Measurements from ENCODE around the gene CCDC30. TPM values are rescaled to one million over a fixed set of nuclear protein-coding genes. Genes with fewer than 3 reads are reported as not detected.

Gene CCDC30
- total RNA-seq, 2 experiments from 2014 or later = 1.2 to 1.3 TPM

GRCh38 chr1:42657981-42658876 lies 195.1 kb downstream of the CCDC30 start, which contains the start of gene PPIH:
Gene PPIH (plus strand): TSS chr1:42658423. CDS start chr1:42658447, 24 bp downstream.
- Mint-ChIP-seq H3K27ac (peak within 1 kb of the TSS; percentile 88), H3K36me3 (ENCODE audit: low read depth) (peaks cover 41% of the 10 kb centered on the region), H3K27me3 (no peaks in the 10 kb centered on the region), H3K4me1 (ENCODE audit: low read depth) (peaks cover 50% of the 10 kb centered on the region), H3K4me3 (peak within 1 kb of the TSS; percentile 95), H3K9me3 (no peaks in the 10 kb centered on the region)
- ChIA-PET POLR2A (interaction anchor here (0.7 to 2.9 kb wide), 16 partner anchors 8 to 992 kb away, joined by 3 to 171 read pairs (median 4); partner anchors contain the start of genes C1orf50, CCDC30, CFAP57 and EBNA1BP2), CTCF (interaction anchor here (0.6 to 2.5 kb wide), 6 partner anchors 20 to 380 kb away, joined by 3 to 21 read pairs (median 3); partner anchors contain the start of genes C1orf50, P3H1 and YBX1)
- Histone ChIP-seq H3K4me1 (ENCODE audit: insufficient read depth, low read length) (peaks cover 18% of the 10 kb centered on the region), H3K9me3 (ENCODE audit: control insufficient read depth in 1 of 2, insufficient read depth in 1 of 2, low read length in 2 of 2) (no peaks in the 10 kb centered on the region), H3K4me3 (ENCODE audit: low read length) (peak within 1 kb of the TSS; percentile 94), H3K27ac (ENCODE audit: low read depth in 1 of 2, low read length in 2 of 2) (peak within 1 kb of the TSS; percentile 68 to 77), H3K27me3 (ENCODE audit: control insufficient read depth in 1 of 2, insufficient read depth in 2 of 2, low read length in 2 of 2) (no peaks in the 10 kb centered on the region), H3K36me3 (ENCODE audit: insufficient read depth, low read length) (peaks cover 24% of the 10 kb centered on the region)
- ATAC-seq (ENCODE audit: poor library complexity) (peak; percentile 98), DNase-seq (peak; percentile 87 to 97 (median 94))
- TF ChIP-seq, protein P1, sequence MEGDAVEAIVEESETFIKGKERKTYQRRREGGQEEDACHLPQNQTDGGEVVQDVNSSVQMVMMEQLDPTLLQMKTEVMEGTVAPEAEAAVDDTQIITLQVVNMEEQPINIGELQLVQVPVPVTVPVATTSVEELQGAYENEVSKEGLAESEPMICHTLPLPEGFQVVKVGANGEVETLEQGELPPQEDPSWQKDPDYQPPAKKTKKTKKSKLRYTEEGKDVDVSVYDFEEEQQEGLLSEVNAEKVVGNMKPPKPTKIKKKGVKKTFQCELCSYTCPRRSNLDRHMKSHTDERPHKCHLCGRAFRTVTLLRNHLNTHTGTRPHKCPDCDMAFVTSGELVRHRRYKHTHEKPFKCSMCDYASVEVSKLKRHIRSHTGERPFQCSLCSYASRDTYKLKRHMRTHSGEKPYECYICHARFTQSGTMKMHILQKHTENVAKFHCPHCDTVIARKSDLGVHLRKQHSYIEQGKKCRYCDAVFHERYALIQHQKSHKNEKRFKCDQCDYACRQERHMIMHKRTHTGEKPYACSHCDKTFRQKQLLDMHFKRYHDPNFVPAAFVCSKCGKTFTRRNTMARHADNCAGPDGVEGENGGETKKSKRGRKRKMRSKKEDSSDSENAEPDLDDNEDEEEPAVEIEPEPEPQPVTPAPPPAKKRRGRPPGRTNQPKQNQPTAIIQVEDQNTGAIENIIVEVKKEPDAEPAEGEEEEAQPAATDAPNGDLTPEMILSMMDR (IDR thresholded peaks at IDR 0.05) = no peak
- intact Hi-C loops (cut with DNase I, micrococcal nuclease) = loop anchor here (1.0 to 2.0 kb wide), 3 partner anchors 24 to 195 kb away; partner anchors contain the start of genes CCDC30 (in 1 of the 2) and YBX1 (in 1 of the 2)

- Mint-ChIP-seq H3K4me3 (peak overlapping the region; percentile 95), H3K36me3 (ENCODE audit: low read depth) (peaks cover 46% of the 10 kb centered on the region), H3K27ac (peak overlapping the region; percentile 88), H3K4me1 (ENCODE audit: low read depth) (peaks cover 50% of the 10 kb centered on the region), H3K9me3 (no peaks in the 10 kb centered on the region), H3K27me3 (no peaks in the 10 kb centered on the region)
- intact Hi-C loops (cut with DNase I, micrococcal nuclease) = loop anchor here (1.0 to 2.0 kb wide), 3 partner anchors 22 to 196 kb away; partner anchors contain the start of genes CCDC30 (in 1 of the 2) and YBX1 (in 1 of the 2)
- TF ChIP-seq, protein P1 (IDR thresholded peaks at IDR 0.05) = no peak
- H3K36me3 ChIP-seq (ENCODE audit: insufficient read depth, low read length) = peaks cover 28% of the 10 kb centered on the region
- ATAC-seq (ENCODE audit: poor library complexity) = no peak
- no peak for DNase-seq
- CTCF ChIA-PET = no interaction called here
- peaks cover 18% of the 10 kb centered on the region for H3K4me1 ChIP-seq (ENCODE audit: insufficient read depth, low read length)
- H3K9me3 ChIP-seq (ENCODE audit: control insufficient read depth in 1 of 2, insufficient read depth in 1 of 2, low read length in 2 of 2) = no peaks in the 10 kb centered on the region
- H3K27me3 ChIP-seq (ENCODE audit: control insufficient read depth in 1 of 2, insufficient read depth in 2 of 2, low read length in 2 of 2) = no peaks in the 10 kb centered on the region
- POLR2A ChIA-PET = interaction anchor here (1.6 to 2.9 kb wide), 3 partner anchors 24 to 196 kb away, joined by 5 to 171 read pairs (median 24); partner anchors contain the start of genes C1orf50, CCDC30, P3H1 and YBX1
- peak overlapping the region; percentile 68 to 77 for H3K27ac ChIP-seq (ENCODE audit: low read depth in 1 of 2, low read length in 2 of 2)
- peak overlapping the region; percentile 94 for H3K4me3 ChIP-seq (ENCODE audit: low read length)
These were observed 195.8 kb downstream of the CCDC30 start for GRCh38 chr1:42658877-42659337.

DNA sequence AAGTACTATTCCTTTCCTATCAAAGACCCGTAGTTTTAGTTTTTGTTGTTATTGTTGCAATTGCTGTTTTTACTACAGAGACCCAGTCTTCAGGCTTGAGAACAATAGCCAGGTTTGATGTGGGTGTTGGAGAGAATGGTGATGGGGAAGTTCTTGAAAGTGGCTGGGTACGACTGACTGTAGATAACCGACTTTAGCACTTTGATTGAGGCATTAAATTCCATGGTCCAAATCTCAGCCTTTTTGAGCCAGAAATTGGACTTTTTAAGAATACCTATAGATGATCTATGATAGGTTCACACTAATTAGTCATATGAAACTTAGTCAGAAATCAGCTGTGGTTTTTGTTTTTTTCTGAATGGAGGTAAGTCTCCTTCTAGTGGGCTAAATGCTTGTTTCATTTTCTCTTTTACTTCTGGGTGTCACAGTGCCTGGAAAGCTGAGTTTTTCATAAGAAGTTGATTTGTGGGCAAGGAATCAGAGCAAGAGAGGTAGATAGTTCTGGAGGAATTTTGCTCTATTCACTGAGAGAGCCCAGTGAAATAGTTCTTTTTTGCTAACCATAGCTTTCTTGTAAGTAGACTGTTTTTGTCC lies 197.9 kb downstream of the CCDC30 start:
- Mint-ChIP-seq H3K27me3 (no peaks in the 10 kb centered on the region), H3K4me3 (peak overlapping the region; percentile 54), H3K27ac (no peak overlapping the region), H3K9me3 (no peaks in the 10 kb centered on the region), H3K4me1 (ENCODE audit: low read depth) (peaks cover 48% of the 10 kb centered on the region), H3K36me3 (ENCODE audit: low read depth) (peaks cover 59% of the 10 kb centered on the region)
- Histone ChIP-seq H3K4me3 (ENCODE audit: low read length) (no peak overlapping the region), H3K27ac (ENCODE audit: low read depth in 1 of 2, low read length in 2 of 2) (no peak overlapping the region), H3K4me1 (ENCODE audit: insufficient read depth, low read length) (peaks cover 18% of the 10 kb centered on the region), H3K27me3 (ENCODE audit: control insufficient read depth in 1 of 2, insufficient read depth in 2 of 2, low read length in 2 of 2) (no peaks in the 10 kb centered on the region), H3K36me3 (ENCODE audit: insufficient read depth, low read length) (peaks cover 48% of the 10 kb centered on the region), H3K9me3 (ENCODE audit: control insufficient read depth in 1 of 2, insufficient read depth in 1 of 2, low read length in 2 of 2) (no peaks in the 10 kb centered on the region)
- ChIA-PET POLR2A (interaction anchor here (0.9 kb wide), 1 partner anchor 106 kb away, joined by 3 read pairs; the partner anchor contains the start of genes C1orf50 and P3H1), CTCF (no interaction called here)
- intact Hi-C loops (cut with DNase I, micrococcal nuclease) = no loop called here
- TF ChIP-seq, protein P1 (IDR thresholded peaks at IDR 0.05) = no peak
- ATAC-seq (ENCODE audit: poor library complexity) (no peak), DNase-seq (peak in 1 of 14 experiments; percentile 32)

All from CD4-positive, alpha-beta T cell (primary cell).